HG02973 (cell line): ENCODE data around the gene DEFB131A.
"Not testable (repeated sequence)": the region's sequence is repeated elsewhere in the genome, so short reads cannot be mapped to it uniquely, and the experiment has no call there.

ENCODE experiments used
- ATAC-seq: cut with Tn5 transposase; IDR thresholded peaks from one replicate; pipeline ENCODE4 v1.9.1; 2021; ENCODE audit warnings: moderate library complexity; ENCODE audit not compliant: unreplicated experiment

Gene DEFB131A, protein sequence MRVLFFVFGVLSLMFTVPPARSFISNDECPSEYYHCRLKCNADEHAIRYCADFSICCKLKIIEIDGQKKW

DNA sequence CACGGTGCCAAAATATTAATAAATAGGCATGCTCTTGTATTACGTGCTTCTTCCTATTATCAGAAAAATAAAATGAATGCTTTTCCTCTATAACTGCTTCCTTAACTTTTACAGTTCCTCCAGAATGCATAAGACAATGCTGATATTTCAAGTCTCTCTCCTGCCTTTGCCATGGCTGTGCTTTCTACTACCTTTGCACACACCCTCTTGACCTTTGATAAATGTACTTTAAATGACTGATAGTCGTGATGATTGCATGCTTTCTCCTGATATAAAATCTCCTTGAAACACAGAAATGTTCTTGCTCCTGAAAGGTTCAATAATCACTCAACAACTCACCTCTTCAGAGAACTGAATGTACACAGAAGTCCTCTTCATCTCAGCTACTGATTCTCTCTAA, at the start of gene DEFB131A:
Gene DEFB131A, plus strand, starts transcription at position 301 of the 400 bp plus-strand sequence. CDS start 120 bp downstream, outside the sequence.
- ATAC-seq: not testable (repeated sequence)

DNA sequence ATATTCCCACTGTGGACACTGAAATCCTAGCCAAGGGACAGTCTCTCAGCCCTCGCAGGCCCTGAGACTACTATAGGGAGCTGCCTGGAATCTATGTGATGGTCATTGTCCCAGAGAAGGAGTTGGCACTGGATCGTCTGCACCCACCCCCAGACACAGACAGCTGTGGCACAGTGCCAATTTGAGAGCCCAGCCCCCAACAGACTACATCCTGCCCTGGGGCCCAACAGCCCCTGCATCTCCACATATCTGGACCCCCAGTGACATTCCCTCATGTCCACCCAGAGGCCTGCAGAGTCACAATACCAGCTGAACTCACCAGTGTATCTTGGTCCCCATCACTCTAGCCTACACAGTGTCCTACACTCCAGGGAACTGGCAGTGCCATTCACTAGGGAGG, 38.4 kb upstream of the DEFB131A start:
- ATAC-seq: not testable (repeated sequence)

DNA sequence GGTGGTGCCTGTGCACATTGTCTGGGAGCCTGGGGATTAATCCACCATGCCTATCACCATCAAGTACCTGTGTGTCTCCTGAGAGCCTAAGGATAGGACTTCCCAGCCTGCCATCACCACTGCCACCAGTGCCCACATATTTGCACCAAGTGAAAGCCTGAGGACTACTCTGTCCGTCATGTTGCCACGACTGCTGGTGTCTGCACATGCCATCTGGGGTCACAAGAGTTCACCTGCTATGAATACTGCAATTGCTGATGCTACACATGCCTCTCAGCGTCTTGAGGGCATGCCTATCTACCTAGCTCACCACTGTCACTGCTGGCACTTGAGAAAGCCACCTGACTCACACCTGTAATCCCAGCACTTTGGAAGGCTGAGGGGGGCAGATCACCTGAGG, 37.7 kb upstream of the DEFB131A start:
- not testable (repeated sequence) for ATAC-seq

DNA sequence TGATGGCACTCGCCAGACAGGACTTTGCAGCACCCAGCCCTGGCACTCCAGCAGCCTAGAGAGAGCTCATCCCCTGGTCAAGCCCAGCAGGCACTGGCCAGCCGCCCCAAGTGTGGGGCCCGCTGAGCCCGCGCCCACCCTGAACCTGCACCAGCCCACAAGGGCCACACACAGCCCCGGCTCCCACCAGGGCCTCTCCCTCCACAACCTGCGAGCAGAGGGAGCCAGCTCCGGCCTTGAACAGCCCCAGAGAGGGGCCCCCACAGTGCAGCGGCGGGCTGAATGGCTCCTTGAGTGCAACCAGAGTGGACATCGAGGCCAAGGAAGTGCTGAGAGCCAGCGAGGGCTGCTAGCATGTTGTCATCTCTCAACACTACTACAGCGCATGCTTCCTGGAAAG, 34.4 kb upstream of the DEFB131A start:
- ATAC-seq: no peak

DNA sequence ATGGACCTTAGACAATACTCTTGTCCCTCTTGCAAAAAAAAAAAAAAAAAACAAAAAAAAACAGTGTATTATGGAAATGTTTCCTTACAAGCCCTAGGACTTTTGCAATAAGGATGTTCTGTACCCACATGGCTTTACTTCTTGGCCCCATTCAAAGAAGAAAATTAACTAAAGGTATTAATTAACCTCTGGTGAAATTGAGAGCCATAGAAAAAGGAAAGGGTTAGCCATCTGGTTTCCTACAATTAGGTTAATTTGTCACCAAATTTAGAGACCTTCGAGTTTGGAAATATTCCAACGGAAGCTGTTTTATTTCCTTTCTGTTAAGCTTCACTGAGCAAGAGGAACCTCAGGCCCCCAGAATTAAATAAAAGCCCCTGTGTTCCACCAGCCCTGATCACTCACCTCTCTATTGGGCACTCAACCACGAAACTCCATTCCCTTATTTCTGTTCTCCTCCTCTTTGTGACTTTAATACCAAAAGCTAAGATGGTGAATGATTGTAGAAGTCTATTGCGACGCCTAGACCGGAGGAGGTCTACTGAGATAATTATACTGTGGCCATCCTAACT, 22.2 kb upstream of the DEFB131A start:
- ATAC-seq: not testable (repeated sequence)

DNA sequence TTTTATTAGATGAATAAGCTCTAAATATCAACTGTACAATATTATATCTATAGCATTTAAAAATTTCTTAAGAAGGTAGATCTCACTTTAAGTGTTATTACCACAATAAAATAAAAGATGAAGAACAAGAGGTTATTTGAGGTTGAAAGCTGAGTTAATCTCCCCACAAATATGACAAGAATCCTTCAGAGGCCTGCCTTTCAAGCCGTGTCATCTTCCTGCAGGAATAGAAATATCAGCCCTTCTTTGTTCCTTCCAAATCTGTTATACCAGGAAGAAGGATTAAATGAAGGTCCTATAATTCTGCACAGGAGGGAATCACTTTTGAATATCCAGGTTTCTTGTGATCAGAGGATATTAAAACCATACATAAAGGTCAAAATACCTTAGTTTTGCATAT, 18.3 kb upstream of the DEFB131A start:
- not testable (repeated sequence) for ATAC-seq

DNA sequence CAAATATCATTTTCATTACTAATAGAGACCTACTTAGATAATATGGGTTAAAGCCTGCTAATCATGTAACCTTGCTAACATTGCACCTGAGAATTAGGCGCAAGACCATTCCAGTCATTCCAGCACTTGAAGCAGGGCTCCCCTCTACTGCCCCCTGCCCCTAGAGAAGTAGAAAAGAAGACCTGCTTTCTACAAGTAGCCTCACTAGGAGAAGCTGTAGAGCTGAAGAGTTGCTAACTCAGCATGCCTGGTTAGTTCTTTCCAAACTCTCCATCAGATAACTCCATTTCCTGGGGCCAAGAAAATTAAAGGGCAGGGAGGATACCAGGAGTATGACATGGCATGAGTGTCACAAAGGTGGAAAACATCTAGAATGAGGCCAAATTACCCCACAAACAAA, 14.2 kb upstream of the DEFB131A start:
- not testable (repeated sequence) for ATAC-seq

DNA sequence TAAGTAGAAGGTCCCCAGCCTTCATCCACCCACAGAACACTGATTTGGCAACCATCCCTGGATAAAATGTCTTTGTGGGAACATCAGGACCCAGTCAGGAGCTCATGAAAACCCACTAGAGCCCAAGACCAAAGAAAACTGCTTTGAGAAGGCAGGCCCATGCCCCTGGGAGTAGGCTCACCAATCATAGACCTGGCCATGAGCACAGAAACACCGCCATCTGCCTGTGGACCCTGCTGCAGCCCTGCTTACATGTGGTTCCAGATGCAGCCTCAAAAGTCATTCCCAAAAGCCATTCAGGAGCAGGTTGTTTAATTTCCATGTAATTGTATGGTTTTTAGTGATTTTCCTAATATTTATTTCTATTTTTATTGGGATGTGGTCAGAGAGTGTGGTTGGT, 10.9 kb upstream of the DEFB131A start:
- not testable (repeated sequence) for ATAC-seq

DNA sequence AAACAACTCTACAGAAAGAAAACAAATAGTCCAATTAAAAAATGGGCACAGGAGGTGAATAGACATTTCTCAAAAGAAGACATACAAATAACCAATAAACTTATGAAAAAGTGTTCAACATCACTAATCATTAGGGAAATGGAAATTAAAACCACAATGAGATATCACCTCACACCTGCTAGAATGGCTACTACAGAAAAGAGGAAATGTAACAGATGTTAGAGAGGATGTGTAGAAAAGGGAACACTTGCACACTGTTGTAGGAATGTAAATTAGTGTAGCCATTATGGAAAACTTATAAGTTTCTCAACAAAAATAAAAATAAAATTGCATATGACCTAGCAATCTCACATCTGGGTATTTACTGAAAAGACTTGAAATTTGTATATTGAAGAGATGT, 7.5 kb upstream of the DEFB131A start:
- ATAC-seq: not testable (repeated sequence)

DNA sequence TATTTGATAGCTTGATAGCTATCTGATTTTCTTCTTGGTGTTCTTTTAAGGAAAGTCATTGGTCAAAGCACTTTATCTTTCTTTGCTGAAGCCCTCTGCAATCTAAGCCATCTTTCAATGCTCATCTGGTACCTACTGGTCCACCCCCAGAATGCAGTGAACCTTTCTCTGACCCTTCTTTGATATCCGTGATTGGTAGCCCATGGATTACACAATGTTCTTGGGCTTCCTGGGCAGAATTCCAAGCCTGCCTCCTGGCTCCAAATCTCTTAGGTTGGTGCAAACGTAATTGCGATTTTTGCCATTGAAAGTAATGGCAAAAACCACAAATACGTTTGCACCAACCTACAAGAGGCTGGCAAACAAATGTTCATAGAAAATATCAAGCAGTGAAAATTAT, 1.9 kb upstream of the DEFB131A start:
- not testable (repeated sequence) for ATAC-seq

DNA sequence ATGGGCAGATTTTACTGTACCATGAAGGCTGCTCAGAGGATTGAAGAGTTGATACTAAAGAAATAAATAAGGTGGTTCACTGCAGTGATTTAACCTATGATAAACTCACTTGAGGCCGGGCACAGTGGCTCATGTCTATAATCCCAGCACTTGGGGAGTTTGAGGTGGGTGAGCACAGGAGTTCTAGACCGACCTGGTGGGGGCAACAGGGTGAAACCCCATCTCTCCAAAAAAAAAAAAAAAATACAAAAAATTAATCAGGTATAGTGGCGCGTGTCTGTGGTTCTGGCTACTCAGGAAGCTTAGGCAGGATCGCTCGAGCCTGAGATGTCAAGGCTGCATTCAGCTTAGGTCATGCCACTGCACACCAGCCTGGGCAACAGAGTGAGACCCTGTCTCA, 467 bp downstream of the DEFB131A start:
- not testable (repeated sequence) for ATAC-seq

DNA sequence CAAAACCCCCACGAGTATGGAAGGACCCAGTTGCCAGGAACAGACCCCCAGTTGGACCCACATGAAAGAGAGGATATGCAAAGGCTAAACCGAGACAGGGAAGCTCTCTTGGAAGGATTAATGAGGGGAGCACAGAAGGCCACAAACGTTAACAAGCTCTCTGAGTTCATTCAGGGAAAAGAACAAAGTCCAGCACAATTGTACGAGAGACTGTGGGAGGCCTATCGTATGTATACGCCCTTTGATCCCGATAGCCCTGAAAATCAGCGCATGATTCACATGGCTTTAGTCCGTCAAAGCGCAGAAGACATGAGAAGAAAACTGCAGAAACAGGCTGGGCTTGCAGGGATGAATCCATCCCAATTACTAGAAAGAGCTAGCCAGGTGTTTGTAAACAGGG, 8.0 kb downstream of the DEFB131A start:
- not testable (repeated sequence) for ATAC-seq

DNA sequence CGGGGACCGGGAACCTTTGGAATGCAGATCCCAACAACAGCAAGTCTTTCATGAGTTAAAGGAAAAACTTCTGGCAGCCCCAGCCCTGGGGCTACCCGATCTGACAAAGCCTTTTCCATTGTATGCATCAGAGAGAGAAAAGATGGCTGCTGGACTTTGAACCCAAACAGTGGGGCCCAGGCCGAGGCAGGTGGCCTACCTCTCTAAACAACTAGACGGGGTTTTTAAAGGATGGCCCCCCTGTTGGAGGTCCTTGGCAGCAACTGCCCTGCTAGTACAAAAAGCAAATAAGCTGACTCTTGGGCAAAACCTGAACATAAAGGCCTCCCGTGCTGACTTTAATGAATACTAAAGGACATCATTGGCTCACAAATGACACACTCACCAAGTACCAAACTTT, 10.1 kb downstream of the DEFB131A start:
- not testable (repeated sequence) for ATAC-seq

DNA sequence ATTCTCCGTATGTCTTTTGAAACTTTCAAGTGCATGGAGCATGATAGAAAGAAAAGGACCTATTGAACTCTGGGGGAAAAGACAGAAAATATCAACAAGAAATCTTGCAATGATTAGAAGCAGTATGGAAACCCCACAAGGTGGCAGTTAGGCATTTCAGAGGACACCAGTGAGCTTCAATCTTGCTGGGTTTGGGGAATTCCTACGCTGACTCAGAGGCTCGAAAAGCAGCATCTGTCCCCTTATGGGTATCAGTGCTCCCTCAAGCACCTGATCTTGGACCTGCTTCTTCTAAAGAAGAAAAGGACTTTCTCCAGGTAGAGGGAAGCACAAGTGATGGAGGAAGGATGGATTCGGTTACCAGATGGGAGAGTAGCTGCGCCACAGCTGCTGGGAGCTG, 10.8 kb downstream of the DEFB131A start:
- not testable (repeated sequence) for ATAC-seq

DNA sequence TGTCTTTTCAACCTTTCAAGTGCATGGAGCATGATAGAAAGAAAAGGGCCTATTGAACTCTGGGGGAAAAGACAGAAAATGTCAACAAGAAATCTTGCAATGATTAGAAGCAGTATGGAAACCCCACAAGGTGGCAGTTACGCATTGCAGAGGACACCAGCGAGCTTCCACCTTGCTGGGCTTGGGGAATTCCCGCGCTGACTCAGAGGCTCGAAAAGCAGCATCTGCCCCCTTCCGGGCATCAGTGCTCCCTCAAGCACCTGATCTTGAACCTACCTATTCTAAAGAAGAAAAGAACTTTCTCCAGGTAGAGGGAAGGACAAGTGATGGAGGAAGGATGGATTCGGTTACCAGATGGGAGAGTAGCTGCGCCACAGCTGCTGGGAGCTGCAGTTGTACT, 35.3 kb downstream of the DEFB131A start:
- ATAC-seq: not testable (repeated sequence)

DNA sequence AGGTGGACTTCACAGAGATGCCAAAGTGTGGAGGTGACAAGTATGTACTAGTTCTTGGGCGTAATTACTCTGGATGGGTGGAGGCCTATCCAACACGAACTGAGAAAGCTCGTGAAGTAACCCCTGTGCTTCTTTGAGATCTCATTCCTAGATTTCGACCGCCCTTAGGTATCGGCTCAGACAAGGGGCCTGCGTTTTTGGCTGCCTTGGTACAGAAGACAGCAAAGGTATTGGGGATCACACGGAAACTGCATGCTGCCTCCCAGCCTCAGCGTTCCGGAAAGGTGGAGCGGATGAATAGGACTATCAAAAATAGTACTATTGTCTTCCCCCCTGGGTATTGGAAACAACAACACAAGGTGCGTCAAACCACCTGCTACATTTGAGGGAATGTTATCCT, 35.9 kb downstream of the DEFB131A start:
- not testable (repeated sequence) for ATAC-seq

DNA sequence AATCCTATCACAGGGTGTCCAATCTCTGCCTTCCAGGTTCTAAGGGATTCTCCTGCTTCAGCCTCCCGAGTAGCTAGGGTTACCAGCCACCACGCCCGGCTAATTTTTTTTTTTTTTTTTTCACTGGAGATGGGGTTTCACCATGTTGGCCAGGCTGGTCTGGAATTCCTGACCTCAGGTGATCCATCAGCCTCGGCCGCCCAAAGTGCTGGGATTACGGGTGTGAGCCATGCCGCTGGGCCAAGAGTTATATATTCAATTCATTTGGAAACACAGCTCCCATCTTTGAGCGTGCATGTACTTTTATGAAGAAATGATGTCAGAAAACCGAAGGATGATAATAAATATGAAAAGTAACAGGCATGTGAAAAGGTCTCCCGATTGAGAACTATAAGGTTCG, 38.7 kb downstream of the DEFB131A start:
- ATAC-seq: not testable (repeated sequence)

DNA sequence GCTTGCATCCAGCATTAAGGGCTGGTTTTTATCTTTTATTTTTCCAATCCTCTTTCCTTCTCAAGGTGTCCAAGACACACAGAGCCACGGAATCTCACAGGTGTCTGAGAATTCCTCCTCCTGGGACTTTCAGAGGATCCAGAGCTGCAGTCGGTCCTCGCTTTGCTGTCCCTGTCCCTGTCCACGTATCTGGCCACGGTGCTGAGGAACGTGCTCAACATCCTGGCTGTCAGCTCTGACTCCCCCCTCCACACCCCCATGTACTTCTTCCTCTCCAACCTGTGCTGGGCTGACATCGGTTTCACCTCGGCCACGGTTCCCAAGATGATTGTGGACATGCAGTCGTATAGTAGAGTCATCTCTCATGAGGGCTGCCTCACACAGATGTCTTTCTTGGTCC, 39.5 kb downstream of the DEFB131A start:
- ATAC-seq: not testable (repeated sequence)

DNA sequence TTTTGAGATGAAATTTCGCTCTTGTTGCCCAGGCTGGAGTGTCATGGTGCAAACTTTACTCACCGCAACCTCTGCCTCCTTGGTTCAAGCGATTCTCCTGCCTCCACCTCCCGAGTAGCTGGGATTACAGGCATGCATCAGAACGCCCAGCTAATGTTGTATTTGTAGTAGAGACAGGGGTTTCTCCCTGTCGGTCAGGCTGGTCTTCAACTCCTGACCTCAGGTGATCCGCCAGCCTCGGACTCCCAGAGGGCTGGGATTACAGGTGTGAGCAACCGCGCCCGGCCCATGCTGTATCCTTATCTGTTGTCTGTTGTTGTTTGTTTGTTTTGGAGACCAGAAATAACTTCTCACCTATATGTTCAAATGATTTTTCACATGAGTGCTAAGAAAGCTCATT, 42.7 kb downstream of the DEFB131A start:
- not testable (repeated sequence) for ATAC-seq

DNA sequence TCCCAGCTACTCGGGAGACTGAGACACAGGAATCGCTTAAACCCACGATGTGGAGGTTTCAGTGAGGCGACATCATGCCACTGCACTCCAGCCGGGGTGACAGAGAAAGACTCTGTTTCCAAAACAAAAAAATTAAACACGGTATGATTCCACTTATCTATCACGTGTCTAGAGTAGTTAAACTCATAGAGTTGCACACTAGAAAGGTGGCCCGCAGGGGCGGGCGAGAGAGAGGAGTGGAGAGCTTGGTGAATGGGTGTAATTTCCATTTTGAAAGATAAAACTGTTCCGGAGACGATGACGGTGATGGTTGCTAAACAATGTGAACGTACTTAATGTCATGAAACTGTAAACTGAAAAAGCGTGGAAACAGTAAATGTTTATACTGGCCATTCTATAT, 44.6 kb downstream of the DEFB131A start:
- not testable (repeated sequence) for ATAC-seq

DNA sequence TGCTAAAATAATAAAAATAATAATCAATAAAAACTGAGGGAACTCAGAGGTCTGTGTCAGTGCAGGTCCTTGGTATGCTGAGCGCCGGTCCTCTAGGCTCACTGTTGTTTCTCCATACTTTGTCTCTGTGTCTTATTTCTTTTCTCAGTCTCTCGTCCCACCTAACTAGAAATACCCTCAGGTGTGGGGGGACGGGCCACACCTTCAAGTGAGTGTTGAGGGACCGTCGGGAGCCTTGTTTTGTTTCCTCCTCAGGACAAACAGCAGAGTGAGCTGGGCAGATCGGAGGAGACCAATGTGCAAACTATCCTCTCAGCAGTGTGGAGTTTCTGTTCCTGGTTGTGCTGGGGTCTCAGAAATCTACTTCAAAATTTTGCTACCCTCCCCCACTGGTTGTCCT, 46.3 kb downstream of the DEFB131A start:
- not testable (repeated sequence) for ATAC-seq

DNA sequence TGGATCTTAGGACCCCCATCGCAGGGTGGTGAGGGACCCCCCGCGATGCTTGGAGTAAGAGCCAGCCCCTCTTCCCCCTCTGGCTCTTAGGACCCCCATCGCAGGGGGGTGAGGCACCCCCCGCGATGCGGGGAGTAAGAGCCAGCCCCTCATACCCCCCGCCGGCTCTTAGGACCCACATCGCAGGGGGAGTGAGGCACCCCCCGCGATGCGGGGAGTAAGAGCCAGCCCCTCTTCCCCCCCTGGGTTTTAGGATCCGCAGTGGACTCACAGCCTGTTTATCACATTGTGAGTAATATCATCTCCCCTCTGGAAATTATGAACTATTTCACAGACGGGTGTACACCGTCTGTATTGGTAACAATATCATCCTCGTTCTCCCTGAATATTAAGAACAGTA, 46.8 kb downstream of the DEFB131A start:
- ATAC-seq: not testable (repeated sequence)

DNA sequence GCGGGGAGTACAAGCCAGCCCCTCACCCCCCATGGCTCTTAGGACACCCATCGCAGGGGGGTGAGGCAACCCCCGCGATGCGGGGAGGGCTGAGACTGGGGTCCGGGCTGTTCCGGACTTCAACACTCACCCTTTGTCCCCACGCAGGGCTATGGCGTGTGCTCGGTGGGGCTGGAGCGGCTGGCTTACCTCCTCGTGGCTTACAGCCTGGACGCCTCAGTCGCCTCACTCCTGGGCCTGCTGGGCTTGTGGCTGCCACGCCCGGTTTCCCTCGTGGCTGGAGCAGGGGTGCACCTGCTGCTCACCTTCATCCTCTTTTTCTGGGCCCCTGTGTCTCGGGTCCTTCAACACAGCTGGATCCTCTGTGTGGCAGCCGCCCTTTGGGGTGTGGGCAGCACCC, 49.4 kb downstream of the DEFB131A start:
- ATAC-seq: not testable (repeated sequence)
